HFFc6 (cell line): Measurements from ENCODE around the gene NTN1. TPM values are rescaled to one million over a fixed set of nuclear protein-coding genes. Genes with fewer than 3 reads are reported as not detected.

ENCODE experiments used
- DNase-seq: peaks from one replicate; pipeline ENCODE4 v3.0.0-alpha.2; 2018
- H3K27ac Mint-ChIP-seq: 2 replicates; pipeline ENCODE4 v1.8.0; 2020; ENCODE audit warnings: mild to moderate bottlenecking, mixed read lengths
- H3K27me3 Mint-ChIP-seq: 2 replicates; pipeline ENCODE4 v1.8.0; 2021; ENCODE audit warnings: mild to moderate bottlenecking, moderate library complexity, mixed read lengths; ENCODE audit not compliant: insufficient read depth
- H3K36me3 Mint-ChIP-seq: 2 replicates; pipeline ENCODE4 v1.8.0; 2021; ENCODE audit warnings: low read depth, mixed read lengths
- H3K4me1 Mint-ChIP-seq: 2 replicates; pipeline ENCODE4 v1.8.0; 2020; ENCODE audit warnings: low read depth, mixed read lengths
- H3K4me3 Mint-ChIP-seq: 2 replicates; pipeline ENCODE4 v1.8.0; 2020; ENCODE audit warnings: mild to moderate bottlenecking, moderate library complexity, mixed read lengths
- H3K9me3 Mint-ChIP-seq: 2 replicates; pipeline ENCODE4 v1.8.0; 2020; ENCODE audit warnings: mild to moderate bottlenecking, mixed read lengths
- total RNA-seq, 6 experiments: library from RNA; stranded (reverse); fragmentation: NEBNext Ultra II Directional; extraction: Animal tissue kit (Norgen Biotek cat#: 25700); gene quantifications; 2 replicates in 1 of 6; 3 replicates in 5 of 6; pipeline ENCODE4 v1.2.3, GENCODE V29; 2021
- TF ChIP-seq, protein P1 (sequence below): fragments of 200-600 bp; sonication (generic); IDR thresholded peaks from 2 replicates; pipeline ENCODE4 v1.5.0; 2021; ENCODE audit warnings: antibody characterized with exemption, mild to moderate bottlenecking

The NTN1 gene
- total RNA-seq, 6 experiments from 2014 or later, result not detected

DNA sequence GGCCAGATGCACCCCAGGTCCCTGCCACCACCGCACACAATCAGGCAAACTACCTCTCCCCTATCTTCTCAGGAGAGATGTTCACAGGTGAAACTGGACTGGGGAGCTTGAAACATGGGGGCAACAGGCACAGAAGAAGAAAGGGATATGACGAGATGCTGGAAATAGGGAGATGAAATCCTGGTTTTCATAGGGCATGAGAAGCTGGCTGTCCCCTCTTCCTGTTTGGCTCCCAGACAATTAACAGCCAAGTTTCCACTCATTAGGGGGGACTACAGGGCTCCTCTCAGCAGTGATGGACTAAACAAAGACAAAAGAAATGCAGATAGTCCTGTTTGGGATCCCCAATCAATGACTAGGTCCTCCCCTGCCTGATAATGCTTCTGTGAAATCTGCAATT is 266.0 kb downstream of the NTN1 start:
- no peaks in the 10 kb centered on the region for H3K9me3 Mint-ChIP-seq
- H3K36me3 Mint-ChIP-seq, result peaks cover 4% of the 10 kb centered on the region; the same call in 1 of the 2 replicates
- peaks cover 6% of the 10 kb centered on the region for H3K4me1 Mint-ChIP-seq
- no peak for DNase-seq
- H3K4me3 Mint-ChIP-seq, result no peak overlapping the region
- H3K27ac Mint-ChIP-seq, result no peak overlapping the region
- TF ChIP-seq, protein P1, sequence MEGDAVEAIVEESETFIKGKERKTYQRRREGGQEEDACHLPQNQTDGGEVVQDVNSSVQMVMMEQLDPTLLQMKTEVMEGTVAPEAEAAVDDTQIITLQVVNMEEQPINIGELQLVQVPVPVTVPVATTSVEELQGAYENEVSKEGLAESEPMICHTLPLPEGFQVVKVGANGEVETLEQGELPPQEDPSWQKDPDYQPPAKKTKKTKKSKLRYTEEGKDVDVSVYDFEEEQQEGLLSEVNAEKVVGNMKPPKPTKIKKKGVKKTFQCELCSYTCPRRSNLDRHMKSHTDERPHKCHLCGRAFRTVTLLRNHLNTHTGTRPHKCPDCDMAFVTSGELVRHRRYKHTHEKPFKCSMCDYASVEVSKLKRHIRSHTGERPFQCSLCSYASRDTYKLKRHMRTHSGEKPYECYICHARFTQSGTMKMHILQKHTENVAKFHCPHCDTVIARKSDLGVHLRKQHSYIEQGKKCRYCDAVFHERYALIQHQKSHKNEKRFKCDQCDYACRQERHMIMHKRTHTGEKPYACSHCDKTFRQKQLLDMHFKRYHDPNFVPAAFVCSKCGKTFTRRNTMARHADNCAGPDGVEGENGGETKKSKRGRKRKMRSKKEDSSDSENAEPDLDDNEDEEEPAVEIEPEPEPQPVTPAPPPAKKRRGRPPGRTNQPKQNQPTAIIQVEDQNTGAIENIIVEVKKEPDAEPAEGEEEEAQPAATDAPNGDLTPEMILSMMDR, result no peak
- H3K27me3 Mint-ChIP-seq, result no peaks in the 10 kb centered on the region

DNA sequence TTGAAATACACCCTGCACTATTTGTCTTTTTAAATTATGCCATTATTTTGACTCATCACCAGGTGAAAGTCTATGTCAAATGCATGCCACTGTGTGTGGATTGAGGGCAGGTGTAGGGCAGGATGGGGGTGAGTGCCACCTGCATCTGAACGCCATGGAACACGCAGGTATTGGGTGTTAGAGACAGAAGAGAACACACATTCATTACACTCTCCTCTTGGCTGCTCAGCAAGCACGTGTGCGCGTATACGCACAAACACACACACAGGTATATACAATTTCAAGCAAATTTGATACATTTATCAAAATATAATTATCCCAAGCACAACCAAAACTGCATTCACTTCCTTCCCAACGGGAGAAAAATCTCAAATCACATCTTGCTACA is 268.9 kb downstream of the NTN1 start:
- Mint-ChIP-seq H3K4me1 (no peaks in the 10 kb centered on the region), H3K4me3 (no peak overlapping the region), H3K9me3 (peaks cover 8% of the 10 kb centered on the region; the same call in 1 of the 2 replicates), H3K27ac (no peak overlapping the region), H3K27me3 (no peaks in the 10 kb centered on the region), H3K36me3 (peaks cover 4% of the 10 kb centered on the region)
- TF ChIP-seq, protein P1, result no peak
- DNase-seq, result no peak

DNA sequence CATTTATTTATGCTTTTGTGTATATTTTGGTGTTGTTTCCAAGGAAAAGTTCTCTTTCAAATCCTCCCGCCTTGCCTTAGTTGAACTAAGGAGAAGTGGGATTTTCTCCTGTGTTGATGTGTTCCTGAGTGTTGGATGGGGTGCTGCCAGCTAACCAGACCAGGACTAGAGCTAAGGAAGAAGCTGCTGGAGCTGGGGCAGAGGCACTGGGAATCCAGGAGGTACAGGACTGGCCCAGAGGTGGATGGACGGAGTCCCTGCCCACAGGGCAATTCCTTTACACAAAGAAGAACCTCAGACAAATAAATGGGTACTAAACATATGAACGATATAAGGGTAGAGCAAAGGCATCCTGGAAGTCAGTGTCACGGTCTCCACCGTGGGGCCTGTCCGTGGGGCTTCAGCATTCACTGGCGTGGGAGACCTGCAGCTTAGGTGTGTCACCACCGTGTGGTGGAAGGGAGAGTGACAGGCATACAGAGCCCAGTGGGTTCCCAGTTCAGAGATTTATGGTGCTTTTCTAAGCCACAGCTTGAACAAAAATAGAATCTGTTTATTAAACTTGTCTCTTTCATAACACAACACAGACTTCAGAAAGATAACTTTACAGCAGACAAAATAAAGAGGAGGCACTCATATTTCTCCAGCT is 270.7 kb downstream of the NTN1 start:
- TF ChIP-seq, protein P1, result peak; percentile 71
- H3K9me3 Mint-ChIP-seq, result peaks cover 8% of the 10 kb centered on the region; the same call in 1 of the 2 replicates
- 0 out of 2 replicates have a peak, but pooled peaks cover 2% of the 10 kb centered on the region for H3K27me3 Mint-ChIP-seq
- H3K36me3 Mint-ChIP-seq, result peaks cover 4% of the 10 kb centered on the region
- no peak for DNase-seq
- no peak overlapping the region for H3K4me3 Mint-ChIP-seq
- no peak overlapping the region for H3K27ac Mint-ChIP-seq
- H3K4me1 Mint-ChIP-seq, result no peaks in the 10 kb centered on the region

DNA sequence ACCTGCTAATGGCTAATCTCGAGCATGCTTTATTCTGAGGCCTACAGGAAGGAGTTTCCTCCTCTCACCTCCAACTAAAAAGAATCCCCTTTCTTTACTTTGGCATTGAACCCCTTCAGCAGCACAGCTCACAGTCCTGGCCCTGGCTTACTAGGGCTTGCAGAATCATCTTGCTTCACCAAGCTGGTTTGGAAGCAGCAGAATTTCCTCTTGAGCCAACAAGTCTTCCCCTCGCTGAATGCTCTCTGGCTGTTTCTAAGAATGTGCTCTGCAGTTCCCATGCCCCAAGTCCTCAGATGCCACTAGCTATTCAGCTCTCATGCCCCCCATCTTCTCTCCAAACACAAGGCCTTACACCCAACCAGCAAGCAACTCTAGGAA is 271.2 kb downstream of the NTN1 start:
- H3K27ac Mint-ChIP-seq, result no peak overlapping the region
- 0 out of 2 replicates have a peak, but pooled peaks cover 2% of the 10 kb centered on the region for H3K27me3 Mint-ChIP-seq
- no peak for DNase-seq
- TF ChIP-seq, protein P1, result no peak
- H3K9me3 Mint-ChIP-seq, result peaks cover 8% of the 10 kb centered on the region; the same call in 1 of the 2 replicates
- peaks cover 4% of the 10 kb centered on the region for H3K36me3 Mint-ChIP-seq
- no peaks in the 10 kb centered on the region for H3K4me1 Mint-ChIP-seq
- no peak overlapping the region for H3K4me3 Mint-ChIP-seq

Other genes with a start within 250 kb of the NTN1 start
- not detected for gene MFSD6L, start 222.1 kb upstream of the NTN1 start, total RNA-seq
- gene PIK3R6, start 153.8 kb upstream of the NTN1 start, total RNA-seq, result not detected
- gene PIK3R5, start 55.8 kb upstream of the NTN1 start, total RNA-seq, result not detected